H9 (cell line): ENCODE measurements around the gene AHNAK. TPM values are rescaled to one million over a fixed set of nuclear protein-coding genes. Genes with fewer than 3 reads are reported as not detected.

ENCODE experiments used
- DNase-seq: peaks from one replicate; pipeline ENCODE4 v3.0.0-alpha.2; 2017
- H2AFZ ChIP-seq: one replicate; pipeline ENCODE4 v1.6.1; 2013; ENCODE audit warnings: mild to moderate bottlenecking, low read length, control low read depth, moderate library complexity
- H2AK5ac ChIP-seq: 2 replicates; pipeline ENCODE4 v1.6.1; 2013; ENCODE audit warnings: low read length, control low read depth, mixed read lengths; ENCODE audit not compliant: insufficient read length
- H2BK120ac ChIP-seq: one replicate; pipeline ENCODE4 v1.6.1; 2013; ENCODE audit warnings: low read depth, mild to moderate bottlenecking, low read length, control low read depth, inconsistent platforms; ENCODE audit not compliant: poor library complexity, severe bottlenecking
- H2BK12ac ChIP-seq: 2 replicates; pipeline ENCODE4 v1.6.1; 2013; ENCODE audit warnings: low read length, control low read depth, mixed read lengths, low read depth; ENCODE audit not compliant: insufficient read length
- H2BK15ac ChIP-seq: 2 replicates; pipeline ENCODE4 v1.6.1; 2013; ENCODE audit warnings: low read depth, low read length, control low read depth
- H2BK20ac ChIP-seq: one replicate; pipeline ENCODE4 v1.6.1; 2013; ENCODE audit warnings: low read depth, mild to moderate bottlenecking, low read length, control low read depth, inconsistent platforms; ENCODE audit not compliant: poor library complexity, severe bottlenecking
- H2BK5ac ChIP-seq: 2 replicates; pipeline ENCODE4 v1.6.1; 2013; ENCODE audit warnings: low read length, control low read depth, mixed read lengths; ENCODE audit not compliant: insufficient read length
- H3K14ac ChIP-seq: 2 replicates; pipeline ENCODE4 v1.6.1; 2013; ENCODE audit warnings: low read length, control low read depth; ENCODE audit not compliant: insufficient read depth
- H3K18ac ChIP-seq: 2 replicates; pipeline ENCODE4 v1.6.1; 2013; ENCODE audit warnings: low read depth, mild to moderate bottlenecking, mixed read lengths, low read length, control low read depth; ENCODE audit not compliant: insufficient read length
- H3K23ac ChIP-seq: 2 replicates; pipeline ENCODE4 v1.6.1; 2013; ENCODE audit warnings: low read length, control low read depth, mixed read lengths, low read depth; ENCODE audit not compliant: insufficient read length
- H3K23me2 ChIP-seq: 2 replicates; pipeline ENCODE4 v1.6.1; 2013; ENCODE audit warnings: low read depth, mild to moderate bottlenecking, mixed read lengths, low read length, control low read depth; ENCODE audit not compliant: insufficient read length, poor library complexity, severe bottlenecking
- H3K27ac ChIP-seq: 2 replicates; pipeline ENCODE4 v1.5.1; 2013; ENCODE audit warnings: low read length, control low read depth, mixed read lengths, low read depth; ENCODE audit not compliant: insufficient read length
- H3K27me3 ChIP-seq: 2 replicates; pipeline ENCODE4 v1.6.1; 2013; ENCODE audit warnings: low read length, control low read depth, inconsistent platforms; ENCODE audit not compliant: insufficient read depth
- H3K4ac ChIP-seq: 2 replicates; pipeline ENCODE4 v1.6.1; 2013; ENCODE audit warnings: low read depth, mild to moderate bottlenecking, control low read depth, inconsistent platforms, low read length, moderate library complexity
- H3K4me1 ChIP-seq: 2 replicates; pipeline ENCODE4 v1.6.1; 2013; ENCODE audit warnings: low read length, control low read depth, inconsistent platforms; ENCODE audit not compliant: insufficient read depth
- H3K4me2 ChIP-seq: 2 replicates; pipeline ENCODE4 v1.6.1; 2013; ENCODE audit warnings: low read length, control low read depth, mixed read lengths; ENCODE audit not compliant: insufficient read length, insufficient read depth
- H3K56ac ChIP-seq: 2 replicates; pipeline ENCODE4 v1.6.1; 2013; ENCODE audit warnings: low read depth, mild to moderate bottlenecking, mixed read lengths, low read length, control low read depth; ENCODE audit not compliant: insufficient read length
- H3K79me1 ChIP-seq: 2 replicates; pipeline ENCODE4 v1.6.1; 2013; ENCODE audit warnings: low read depth, mild to moderate bottlenecking, moderate library complexity, low read length, control low read depth, inconsistent platforms; ENCODE audit not compliant: insufficient read depth, poor library complexity, severe bottlenecking
- H3K79me2 ChIP-seq: 2 replicates; pipeline ENCODE4 v1.6.1; 2013; ENCODE audit warnings: low read length, control low read depth, inconsistent platforms; ENCODE audit not compliant: insufficient read depth
- H3K9ac ChIP-seq: 2 replicates; pipeline ENCODE4 v1.6.1; 2013; ENCODE audit warnings: low read length, control low read depth, mixed read lengths; ENCODE audit not compliant: insufficient read length; ENCODE audit errors: extremely low read depth
- H3K9me3 ChIP-seq: one replicate; pipeline ENCODE4 v1.6.1; 2013; ENCODE audit warnings: low read depth, low read length, inconsistent platforms; ENCODE audit not compliant: control insufficient read depth
- H3T11ph ChIP-seq: one replicate; pipeline ENCODE4 v1.6.1; 2013; ENCODE audit warnings: mild to moderate bottlenecking, low read length, control low read depth, inconsistent platforms
- H4K20me1 ChIP-seq: one replicate; pipeline ENCODE4 v1.6.1; 2013; ENCODE audit not compliant: control insufficient read depth, insufficient read length, insufficient read depth
- H4K5ac ChIP-seq: 2 replicates; pipeline ENCODE4 v1.6.1; 2013; ENCODE audit warnings: low read depth, mild to moderate bottlenecking, mixed read lengths, low read length, control low read depth; ENCODE audit not compliant: insufficient read length
- H4K8ac ChIP-seq: replicated peaks from 2 replicates; pipeline ENCODE4 v1.6.1; 2013; ENCODE audit warnings: low read length, control low read depth, mixed read lengths, low read depth; ENCODE audit not compliant: insufficient read length
- H4K91ac ChIP-seq: 2 replicates; pipeline ENCODE4 v1.6.1; 2013; ENCODE audit warnings: low read depth, mild to moderate bottlenecking, moderate library complexity, mixed read lengths, low read length, control low read depth; ENCODE audit not compliant: insufficient read length
- H3K27ac Mint-ChIP-seq, 3 experiments: 2 replicates in 2 of 3; 3 replicates in 1 of 3; pipeline ENCODE4 v1.8.0; 2020 to 2021; ENCODE audit warnings: mixed read lengths in 3 of 3, mild to moderate bottlenecking in 1 of 3, moderate library complexity in 1 of 3
- H3K27me3 Mint-ChIP-seq: 2 replicates; pipeline ENCODE4 v1.8.0; 2021; ENCODE audit warnings: low read depth, mild to moderate bottlenecking, moderate library complexity, mixed read lengths
- H3K36me3 Mint-ChIP-seq, 3 experiments: 2 replicates in 2 of 3; 3 replicates in 1 of 3; pipeline ENCODE4 v1.8.0; 2020 to 2021; ENCODE audit warnings: low read depth in 3 of 3, mixed read lengths in 3 of 3; ENCODE audit not compliant: insufficient read depth in 1 of 3
- H3K4me1 Mint-ChIP-seq, 2 experiments: 2 replicates each; pipeline ENCODE4 v1.8.0; 2020; ENCODE audit warnings: mixed read lengths in 2 of 2
- H3K4me3 Mint-ChIP-seq, 2 experiments: 2 replicates in 1 of 2; 3 replicates in 1 of 2; pipeline ENCODE4 v1.8.0; 2020 to 2021; ENCODE audit warnings: mild to moderate bottlenecking in 2 of 2, mixed read lengths in 2 of 2, moderate library complexity in 1 of 2
- H3K9me3 Mint-ChIP-seq, 2 experiments: 2 replicates in 1 of 2; 3 replicates in 1 of 2; pipeline ENCODE4 v1.8.0; 2020; ENCODE audit warnings: mild to moderate bottlenecking in 2 of 2, mixed read lengths in 2 of 2, moderate library complexity in 1 of 2
- WGBS: extraction: QIAGEN DNeasy Blood & Tissue Kit; methylation state at CpG from one replicate; pipeline ENCODE4 v1.1.7; 2013; ENCODE audit warnings: missing lambda C conversion rate, low lambda C conversion rate, mixed read lengths; ENCODE audit not compliant: insufficient read length; ENCODE audit errors: extremely low coverage; 5-methylcytosine and 5-hydroxymethylcytosine counted together
- total RNA-seq: library from RNA; stranded (reverse); gene quantifications from 2 replicates; pipeline ENCODE4 v1.2.1, GENCODE V29; 2021
- TF ChIP-seq, protein P1 (sequence below): fragments of 200-600 bp; sonication (generic); conservative IDR thresholded peaks from 3 replicates; pipeline ENCODE4 v1.8.0; 2021; ENCODE audit warnings: antibody characterized with exemption, mild to moderate bottlenecking

The AHNAK gene
- total RNA-seq, 1 experiment from 2014 or later, result 15.2 TPM

DNA sequence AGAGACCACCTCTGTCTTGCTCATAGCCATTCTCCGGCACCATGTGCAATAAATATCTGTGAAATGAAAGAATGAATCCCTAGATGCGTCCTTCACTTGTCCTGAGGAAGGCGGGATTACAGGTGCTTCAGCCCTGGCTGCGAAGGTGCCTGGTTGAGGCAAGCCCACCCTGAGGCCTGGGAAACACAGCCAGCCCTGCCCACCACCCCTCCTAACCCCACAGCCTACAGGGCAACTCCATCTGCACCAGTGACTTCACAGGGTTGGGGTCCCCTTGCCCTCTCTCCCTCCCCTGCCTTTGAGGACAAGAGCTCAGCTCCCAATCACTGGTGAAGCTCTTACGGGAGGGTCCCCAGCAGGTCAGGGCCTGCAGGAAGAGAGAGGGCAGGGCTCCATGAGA, 145.2 kb downstream of the AHNAK start:
- Mint-ChIP-seq H3K27me3 (peaks cover 4% of the 10 kb centered on the region), H3K4me3 (no peak overlapping the region), H3K36me3 (no peaks in the 10 kb centered on the region; a peak in 1 of 7 replicates), H3K27ac (peak overlapping the region in 2 of 3 experiments; percentile 55 to 70; a peak in 1 of 7 replicates), H3K4me1 (peaks cover 19 to 45% of the 10 kb centered on the region in 2 experiments), H3K9me3 (no peaks in the 10 kb centered on the region)
- Histone ChIP-seq H3K23ac (no peak overlapping the region), H3K23me2 (no peaks in the 10 kb centered on the region), H3K79me2 (no peaks in the 10 kb centered on the region), H3K18ac (peak overlapping the region; percentile 7), H4K8ac (no peak overlapping the region), H3T11ph (no peak overlapping the region), H3K4me1 (no peaks in the 10 kb centered on the region; the same call in 1 of the 2 replicates), H3K27ac (no peak overlapping the region), H3K4me2 (no peak overlapping the region), H2BK120ac (no peak overlapping the region), H4K5ac (no peak overlapping the region), H2BK5ac (no peak overlapping the region), H4K91ac (no peak overlapping the region), H2BK20ac (no peak overlapping the region), H3K9me3 (no peaks in the 10 kb centered on the region), H3K14ac (no peak overlapping the region), H4K20me1 (no peaks in the 10 kb centered on the region), H2BK12ac (no peak overlapping the region), H3K9ac (no peak overlapping the region), H3K56ac (no peak overlapping the region), H3K27me3 (no peaks in the 10 kb centered on the region), H2BK15ac (no peak overlapping the region), H3K79me1 (no peaks in the 10 kb centered on the region), H3K4ac (no peak overlapping the region), H2AK5ac (no peak overlapping the region), H2AFZ (no peak overlapping the region)
- no CpG with 5 or more reads among the region's 5 CpGs for WGBS
- TF ChIP-seq, protein P1, sequence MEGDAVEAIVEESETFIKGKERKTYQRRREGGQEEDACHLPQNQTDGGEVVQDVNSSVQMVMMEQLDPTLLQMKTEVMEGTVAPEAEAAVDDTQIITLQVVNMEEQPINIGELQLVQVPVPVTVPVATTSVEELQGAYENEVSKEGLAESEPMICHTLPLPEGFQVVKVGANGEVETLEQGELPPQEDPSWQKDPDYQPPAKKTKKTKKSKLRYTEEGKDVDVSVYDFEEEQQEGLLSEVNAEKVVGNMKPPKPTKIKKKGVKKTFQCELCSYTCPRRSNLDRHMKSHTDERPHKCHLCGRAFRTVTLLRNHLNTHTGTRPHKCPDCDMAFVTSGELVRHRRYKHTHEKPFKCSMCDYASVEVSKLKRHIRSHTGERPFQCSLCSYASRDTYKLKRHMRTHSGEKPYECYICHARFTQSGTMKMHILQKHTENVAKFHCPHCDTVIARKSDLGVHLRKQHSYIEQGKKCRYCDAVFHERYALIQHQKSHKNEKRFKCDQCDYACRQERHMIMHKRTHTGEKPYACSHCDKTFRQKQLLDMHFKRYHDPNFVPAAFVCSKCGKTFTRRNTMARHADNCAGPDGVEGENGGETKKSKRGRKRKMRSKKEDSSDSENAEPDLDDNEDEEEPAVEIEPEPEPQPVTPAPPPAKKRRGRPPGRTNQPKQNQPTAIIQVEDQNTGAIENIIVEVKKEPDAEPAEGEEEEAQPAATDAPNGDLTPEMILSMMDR, result no peak
- no peak for DNase-seq
